KG1 (cell line): Measurements from ENCODE around the gene RAB11B.
"Not testable (repeated sequence)": the region's sequence is repeated elsewhere in the genome, so short reads cannot be mapped to it uniquely, and the experiment has no call there.

ENCODE experiments used
- DNase-seq: peaks from one replicate; lab custom pipeline; 2025; lab: John Stamatoyannopoulos, UW

RAB11B gene

DNA sequence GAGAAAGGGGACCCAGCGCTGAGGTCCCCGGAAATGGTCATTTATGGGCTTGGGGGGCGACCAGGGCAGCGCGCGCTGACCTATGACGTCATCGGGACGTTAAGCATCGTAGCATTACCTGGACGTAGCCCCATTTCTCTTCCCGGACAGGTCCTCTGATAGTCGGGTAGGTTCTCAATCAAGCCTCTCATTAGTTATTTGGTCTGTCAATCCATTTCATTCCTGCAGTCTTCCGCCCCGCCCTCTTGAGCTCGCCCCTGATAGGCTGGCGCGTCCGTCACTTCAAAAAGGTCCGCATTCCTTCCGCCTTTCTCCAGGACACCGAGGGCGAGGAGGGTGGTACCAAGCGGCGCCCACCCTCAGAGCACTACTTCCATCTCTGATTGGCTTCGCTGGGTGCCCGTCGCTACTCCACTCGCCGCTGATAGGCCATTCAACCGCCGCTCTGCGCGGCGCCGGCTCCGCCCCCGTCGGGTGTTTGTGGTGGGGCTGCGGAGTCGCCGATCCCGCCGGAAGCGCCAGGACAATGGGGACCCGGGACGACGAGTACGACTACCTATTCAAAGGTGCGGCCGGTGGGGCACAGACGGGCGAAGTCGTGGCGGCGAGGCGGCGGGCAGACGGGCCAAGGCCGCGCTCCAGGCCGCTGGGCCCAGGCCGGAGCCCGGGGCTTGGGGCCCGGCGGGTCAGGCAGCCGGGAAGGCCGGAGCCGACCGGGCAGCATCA, at the start of gene RAB11B:
RAB11B (plus strand) TSS at position 470 of the 726 bp plus-strand sequence; CDS start at position 527, 57 bp downstream.
- DNase-seq = peak; percentile 97

DNA sequence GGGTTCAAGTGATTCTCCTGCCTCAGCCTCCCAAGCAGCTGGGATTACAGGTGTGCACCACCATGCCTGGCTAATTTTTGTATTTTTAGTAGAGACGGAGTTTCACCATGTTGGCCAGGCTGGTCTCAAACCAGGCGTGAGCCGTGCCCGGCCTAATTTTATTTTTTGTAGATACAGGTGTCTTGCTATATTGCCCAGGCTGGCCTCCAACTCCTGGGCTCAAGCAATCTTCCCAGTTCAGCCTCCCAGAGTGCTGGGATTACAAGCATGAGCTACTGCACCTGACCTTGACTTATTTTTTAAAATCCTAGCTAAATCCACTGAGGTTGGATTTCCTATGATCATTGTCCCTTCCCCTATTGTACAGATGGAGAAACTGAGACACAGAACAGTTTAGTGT, 48.7 kb upstream of the RAB11B start:
- DNase-seq = not testable (repeated sequence)

GRCh38 chr19:8342316-8342683, 47.9 kb upstream of the RAB11B start:
- DNase-seq = no peak

- peak; percentile 46 for DNase-seq
Measured at GRCh38 chr19:8342684-8343482, 47.3 kb upstream of the RAB11B start, which contains the start of gene KANK3. Gene KANK3, minus strand, starts transcription at chr19:8343262. Its CDS starts 5,434 bp downstream, at chr19:8337828.

GRCh38 chr19:8343483-8343844, 46.7 kb upstream of the RAB11B start:
- no peak for DNase-seq

DNA sequence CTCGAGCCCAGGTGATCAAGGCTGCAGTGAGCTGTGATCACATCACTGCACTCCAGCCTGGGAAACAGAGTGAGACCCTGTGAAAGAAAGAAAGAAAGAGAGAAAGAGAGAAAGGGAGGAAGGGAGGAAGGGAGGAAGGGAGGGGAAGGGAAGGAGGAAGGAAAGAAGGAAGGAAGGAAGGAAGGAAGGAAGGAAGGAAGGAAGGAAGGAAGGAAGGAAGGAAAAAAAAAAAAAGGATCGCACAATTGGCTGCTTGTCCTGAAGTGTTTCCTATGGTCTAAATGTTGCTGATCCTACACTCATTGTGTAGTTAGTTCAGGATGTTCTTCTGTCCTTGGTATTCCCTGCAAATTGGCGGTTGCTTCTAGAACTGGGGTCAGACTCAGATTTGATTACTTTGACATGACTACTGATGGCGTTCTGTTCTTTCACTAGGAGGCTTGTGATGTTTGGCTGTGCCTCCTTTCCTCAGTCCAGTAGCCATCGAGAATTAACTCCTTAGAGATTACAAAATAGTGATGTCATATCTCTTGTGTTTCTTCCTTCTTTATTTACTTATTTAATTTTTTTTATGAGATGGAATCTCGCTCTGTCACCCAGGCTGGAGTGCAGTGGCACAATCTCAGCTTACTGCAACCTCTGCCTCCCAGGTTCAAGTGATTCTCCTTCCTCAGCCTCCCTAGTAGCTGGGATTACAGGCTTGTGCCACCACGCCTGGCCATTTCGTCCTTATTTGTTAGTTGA, 40.4 kb upstream of the RAB11B start:
- not testable (repeated sequence) for DNase-seq

- no peak for DNase-seq
Measured at GRCh38 chr19:8352134-8352827, 37.9 kb upstream of the RAB11B start.

DNA sequence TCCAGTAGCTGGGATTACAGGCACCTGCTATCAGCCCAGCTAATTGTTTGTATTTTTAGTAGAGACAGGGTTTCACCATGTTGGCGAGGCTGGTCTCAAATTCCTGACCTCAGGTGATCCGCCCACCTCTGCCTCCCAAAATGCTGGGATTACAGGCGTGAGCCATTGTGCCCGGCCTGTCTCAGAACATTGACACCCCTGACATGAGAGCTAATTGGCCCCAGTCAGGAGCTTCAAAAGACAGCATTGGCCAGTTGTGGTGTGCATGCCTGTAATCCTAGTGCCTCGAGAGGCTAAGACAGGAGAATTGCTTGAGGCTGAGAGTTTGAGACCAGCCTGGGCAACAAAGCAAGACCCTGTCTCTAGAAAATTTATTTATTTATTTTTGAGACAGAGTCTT, 37.3 kb upstream of the RAB11B start:
- not testable (repeated sequence) for DNase-seq

- DNase-seq = no peak
Measured at GRCh38 chr19:8355631-8356402, 34.3 kb upstream of the RAB11B start.

GRCh38 chr19:8357007-8357521, 33.1 kb upstream of the RAB11B start:
- no peak for DNase-seq

GRCh38 chr19:8358948-8359347, 31.2 kb upstream of the RAB11B start:
- no peak for DNase-seq

DNA sequence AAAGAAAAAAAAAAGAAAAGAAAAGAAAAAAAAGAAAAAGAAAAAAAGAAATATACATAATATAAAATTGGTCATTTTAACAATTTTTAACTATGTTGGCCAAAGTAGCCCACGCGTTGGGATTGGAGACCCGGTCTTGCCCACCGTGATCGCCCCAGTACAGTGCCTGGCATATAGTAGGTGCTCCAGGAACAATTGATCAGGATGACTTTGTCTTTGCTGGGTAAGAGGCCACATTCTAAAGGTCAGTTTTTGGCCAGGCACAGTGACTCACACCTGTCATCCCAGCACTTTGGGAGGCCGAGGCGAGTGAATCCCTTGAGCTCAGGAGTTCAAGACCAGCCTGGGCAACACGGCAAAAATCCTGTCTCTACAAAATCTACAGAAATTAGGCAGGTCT, 30.0 kb upstream of the RAB11B start:
- DNase-seq = no peak

GRCh38 chr19:8361921-8362793, 28.0 kb upstream of the RAB11B start:
- DNase-seq = no peak

GRCh38 chr19:8363803-8364771, 26.1 kb upstream of the RAB11B start, which contains the start of gene ANGPTL4:
Gene ANGPTL4, plus strand, starts transcription at chr19:8364155. Its CDS starts 167 bp downstream, at chr19:8364322.
- DNase-seq = no peak

DNA sequence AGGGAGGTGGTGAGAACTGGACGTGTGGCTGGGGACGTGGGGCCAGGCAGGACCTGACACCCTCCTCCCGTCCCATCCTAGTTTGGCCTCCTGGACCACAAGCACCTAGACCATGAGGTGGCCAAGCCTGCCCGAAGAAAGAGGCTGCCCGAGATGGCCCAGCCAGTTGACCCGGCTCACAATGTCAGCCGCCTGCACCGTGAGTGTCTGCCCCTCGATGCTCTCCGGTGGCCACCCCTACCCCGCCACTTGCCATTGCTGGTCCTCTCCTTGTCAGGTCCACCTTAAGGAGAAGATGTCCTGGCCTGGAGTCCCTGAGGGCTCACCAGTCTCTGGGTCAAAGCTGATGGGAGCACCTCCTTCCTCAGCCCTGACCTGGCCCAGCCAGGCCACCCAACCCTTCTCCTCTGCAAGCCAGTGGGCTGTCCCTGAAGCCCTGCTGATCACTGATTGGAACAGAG, 24.0 kb upstream of the RAB11B start:
- DNase-seq = no peak

- no peak for DNase-seq
Measured at GRCh38 chr19:8366961-8367326, 23.2 kb upstream of the RAB11B start.

DNA sequence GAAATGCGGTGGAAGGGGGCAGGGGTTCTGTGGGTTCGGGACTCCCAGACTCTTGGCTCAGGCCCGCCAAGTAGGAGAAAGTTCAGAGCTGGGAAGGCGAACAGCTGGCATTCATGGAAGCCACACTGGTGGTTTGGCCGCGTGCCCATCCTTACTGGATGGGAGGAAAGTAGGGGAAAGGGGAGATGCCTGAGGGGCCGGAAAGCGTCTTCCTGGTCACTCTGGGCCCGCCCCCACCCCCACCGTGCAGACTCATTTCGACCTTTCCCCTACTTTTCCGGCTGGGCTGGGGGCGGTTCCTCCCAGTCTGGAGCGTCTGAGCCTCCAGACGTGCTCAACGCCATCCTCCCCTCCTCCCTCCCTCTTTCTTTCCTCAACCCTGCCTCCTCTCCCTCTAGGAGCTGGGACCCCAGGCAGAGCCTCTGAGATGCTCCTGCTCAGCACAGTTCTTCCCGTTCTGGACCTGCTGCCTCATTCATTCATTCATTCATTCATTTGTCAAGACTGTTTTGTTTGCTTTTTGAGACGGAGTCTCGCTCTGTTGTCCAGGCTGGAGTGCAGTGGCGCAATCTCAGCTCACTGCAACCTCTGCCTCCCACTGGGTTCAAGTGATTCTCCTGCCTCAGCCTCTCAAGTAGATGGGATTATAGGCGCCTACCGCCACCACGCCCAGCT, 22.7 kb upstream of the RAB11B start:
- no peak for DNase-seq
